HepG2 (cell line): Measurements from ENCODE around the gene PLEKHH1. TPM values are rescaled to one million over a fixed set of nuclear protein-coding genes. Genes with fewer than 3 reads are reported as not detected.
A peak's percentile ranks its signal among the peaks of the same experiment; 100 is the strongest.

ENCODE experiments used
- AHR ChIP-seq: IDR thresholded peaks from 2 replicates; pipeline ENCODE4 v1.6.1; 2018; ENCODE audit warnings: missing genetic modification reagents, missing compliant biosample characterization
- ATF5 ChIP-seq: sonication (generic); formaldehyde crosslinking; IDR thresholded peaks from 2 replicates; pipeline ENCODE4 v1.4.0; 2020; ENCODE audit warnings: mild to moderate bottlenecking, low read depth, missing genetic modification reagents
- ETS1 ChIP-seq: sonication (generic); formaldehyde crosslinking; IDR thresholded peaks from 2 replicates; pipeline ENCODE4 v1.4.0; 2020; ENCODE audit warnings: missing genetic modification reagents
- FOXC1 ChIP-seq: sonication (generic); formaldehyde crosslinking; IDR thresholded peaks from 2 replicates; pipeline ENCODE4 v1.8.0; 2022; ENCODE audit warnings: mild to moderate bottlenecking, missing genetic modification reagents, borderline replicate concordance
- GABPB1 ChIP-seq: IDR thresholded peaks from 2 replicates; pipeline ENCODE4 v1.6.1; 2016; ENCODE audit warnings: mild to moderate bottlenecking, missing genetic modification reagents, moderate library complexity, missing compliant biosample characterization
- GATAD1 ChIP-seq: IDR thresholded peaks from 2 replicates; pipeline ENCODE4 v1.6.1; 2016; ENCODE audit warnings: missing genetic modification reagents, missing compliant biosample characterization
- HMGXB4 ChIP-seq, 2 experiments: sonication (generic) in 1 of 2; formaldehyde crosslinking in 1 of 2; IDR thresholded peaks; 2 replicates each; pipeline versions ENCODE4 v1.4.0 to v1.6.1; 2018 to 2020; ENCODE audit warnings: missing genetic modification reagents in 2 of 2, borderline replicate concordance in 1 of 2, low read depth in 1 of 2, mild to moderate bottlenecking in 1 of 2, missing biosample characterization in 1 of 2
- HNF4A ChIP-seq: sonication (generic); formaldehyde crosslinking; IDR thresholded peaks from 2 replicates; pipeline ENCODE4 v1.4.0; 2020; ENCODE audit warnings: missing genetic modification reagents
- MTF2 ChIP-seq: sonication (generic); formaldehyde crosslinking; IDR thresholded peaks from 2 replicates; pipeline ENCODE4 v1.5.0; 2020; ENCODE audit warnings: missing genetic modification reagents, borderline replicate concordance
- NR1H2 ChIP-seq: sonication (generic); formaldehyde crosslinking; IDR thresholded peaks from 2 replicates; pipeline ENCODE4 v1.8.1; 2022; ENCODE audit warnings: low read depth, missing genetic modification reagents, borderline replicate concordance
- ONECUT2 ChIP-seq: sonication (generic); formaldehyde crosslinking; IDR thresholded peaks from 2 replicates; pipeline ENCODE4 v1.4.0; 2020; ENCODE audit warnings: missing genetic modification reagents
- RAD21 ChIP-seq: fragments of 450-650 bp; formaldehyde crosslinking; IDR thresholded peaks from 2 replicates; pipeline ENCODE4 v1.5.0; 2020; ENCODE audit warnings: mild to moderate bottlenecking
- RFXAP ChIP-seq: sonication (generic); formaldehyde crosslinking; IDR thresholded peaks from 2 replicates; pipeline ENCODE4 v1.4.0; 2020; ENCODE audit warnings: missing genetic modification reagents, borderline replicate concordance
- TBX2 ChIP-seq: sonication (generic); formaldehyde crosslinking; IDR thresholded peaks from 2 replicates; pipeline ENCODE4 v1.5.0; 2020; ENCODE audit warnings: missing genetic modification reagents, mild to moderate bottlenecking, borderline replicate concordance
- ZBTB20 ChIP-seq: sonication (generic); formaldehyde crosslinking; IDR thresholded peaks from 2 replicates; pipeline ENCODE4 v1.8.1; 2023; ENCODE audit warnings: missing genetic modification reagents, low read depth, mild to moderate bottlenecking, borderline replicate concordance
- ZC3H4 ChIP-seq: sonication (generic); formaldehyde crosslinking; IDR thresholded peaks from 2 replicates; pipeline ENCODE4 v1.4.0; 2020; ENCODE audit warnings: missing genetic modification reagents, borderline replicate concordance
- ZGPAT ChIP-seq: IDR thresholded peaks from 2 replicates; pipeline ENCODE4 v1.6.1; 2016; ENCODE audit warnings: mild to moderate bottlenecking
- ZNF17 ChIP-seq: sonication (generic); formaldehyde crosslinking; IDR thresholded peaks from 2 replicates; pipeline ENCODE4 v1.5.0; 2020; ENCODE audit warnings: mild to moderate bottlenecking, missing genetic modification reagents
- ZNF33A ChIP-seq: sonication (generic); formaldehyde crosslinking; IDR thresholded peaks from 2 replicates; pipeline ENCODE4 v1.5.1; 2020; ENCODE audit warnings: missing genetic modification reagents, mild to moderate bottlenecking, moderate library complexity, borderline replicate concordance
- ZNF33B ChIP-seq: sonication (generic); formaldehyde crosslinking; IDR thresholded peaks from 2 replicates; pipeline ENCODE4 v1.5.1; 2020; ENCODE audit warnings: mild to moderate bottlenecking, missing genetic modification reagents
- ZNF451 ChIP-seq: sonication (generic); formaldehyde crosslinking; IDR thresholded peaks from 2 replicates; pipeline ENCODE4 v1.5.0; 2020; ENCODE audit warnings: mild to moderate bottlenecking, missing genetic modification reagents
- ZNF546 ChIP-seq: sonication (generic); formaldehyde crosslinking; conservative IDR thresholded peaks from 2 replicates; pipeline ENCODE4 v1.8.1; 2023; ENCODE audit warnings: mild to moderate bottlenecking, missing genetic modification reagents
- ZNF547 ChIP-seq: sonication (generic); formaldehyde crosslinking; IDR thresholded peaks from 2 replicates; pipeline ENCODE4 v1.5.1; 2020; ENCODE audit warnings: mild to moderate bottlenecking, missing genetic modification reagents
- ZNF7 ChIP-seq: IDR thresholded peaks from 2 replicates; pipeline ENCODE4 v1.6.1; 2016; ENCODE audit warnings: missing biosample characterization, missing genetic modification reagents
- ZNF850 ChIP-seq: sonication (generic); formaldehyde crosslinking; conservative IDR thresholded peaks from 2 replicates; pipeline ENCODE4 v1.9.0; 2021; ENCODE audit warnings: mild to moderate bottlenecking, missing genetic modification reagents
- polyA plus RNA-seq, 8 experiments: library from polyadenylated mRNA; depleted of rRNA in 3 of 8; stranded (reverse) in 7 of 8; unstranded in 1 of 8; fragments of >200 nt; fragmentation: Illumina TruSeq in 4 of 8; extraction: Trizol in 4 of 8; gene quantifications; 2 replicates each; pipeline versions ENCODE4 v1.2.1 to v1.2.3, GENCODE V29; 2011 to 2016; ENCODE audit warnings: low read depth in 4 of 8, missing spikeins in 1 of 8, mixed read lengths in 1 of 8; ENCODE audit not compliant: insufficient read depth in 1 of 8
- total RNA-seq, 5 experiments: library from RNA; depleted of rRNA; stranded (reverse); fragments of >200 nt; fragmentation: Illumina TruSeq; extraction: Trizol; gene quantifications; 2 replicates each; pipeline ENCODE4 v1.2.3, GENCODE V29; 2016; ENCODE audit warnings: low read depth in 1 of 5

Gene PLEKHH1
- total and polyA plus RNA-seq, 2 of the 13 experiments (the other 11 are each of a cell fraction or from before 2014, with no cell fraction given) = 8.6 to 15.8 TPM

- peak; percentile 92 for TF ChIP-seq ZGPAT
- TF ChIP-seq ZNF547 (CRISPR knock-in tag) = peak; percentile 91
- TF ChIP-seq FOXC1 = peak; percentile 93; the same call in 1 of the 2 replicates
- no peak for TF ChIP-seq ZNF451 (CRISPR knock-in tag)
- no peak for TF ChIP-seq ZNF33B (CRISPR knock-in tag)
- TF ChIP-seq ZNF850 (CRISPR knock-in tag) = no peak
- no peak for TF ChIP-seq ZNF33A (CRISPR knock-in tag)
- peak; percentile 83 for TF ChIP-seq RAD21 (CRISPR knock-in tag)
- no peak for TF ChIP-seq ONECUT2
- 0 out of 2 replicates have a peak, but pooled peaks have one; percentile 70 for TF ChIP-seq ZNF546 (CRISPR knock-in tag)
- 0 out of 2 replicates have a peak, but pooled peaks have one; percentile 27 for TF ChIP-seq AHR (CRISPR knock-in tag)
- TF ChIP-seq GATAD1 (CRISPR knock-in tag) = peak; percentile 71; the same call in 1 of the 2 replicates
- peak; percentile 94 for TF ChIP-seq GABPB1
- TF ChIP-seq ETS1 (CRISPR knock-in tag) = no peak
- peak; percentile 94 to 95 for TF ChIP-seq HMGXB4 (CRISPR knock-in tag; IDR thresholded peaks at IDR 0.05; ENCODE audit: borderline replicate concordance in 1 of 2, low read depth in 1 of 2)
- no peak for TF ChIP-seq ZC3H4 (CRISPR knock-in tag)
- no peak for TF ChIP-seq ZBTB20
- TF ChIP-seq NR1H2 (CRISPR knock-in tag) = 0 out of 2 replicates have a peak, but pooled peaks have one; percentile 73
- no peak for TF ChIP-seq RFXAP (CRISPR knock-in tag)
- peak; percentile 84 for TF ChIP-seq TBX2
- TF ChIP-seq HNF4A (CRISPR knock-in tag) = 0 out of 2 replicates have a peak, but pooled peaks have one; percentile 43
- TF ChIP-seq MTF2 (CRISPR knock-in tag) = peak; percentile 92; the same call in 1 of the 2 replicates
- TF ChIP-seq ZNF17 = no peak
- no peak for TF ChIP-seq ZNF7
- TF ChIP-seq ATF5 (CRISPR knock-in tag) = peak; percentile 64; the same call in 1 of the 2 replicates
Measured at GRCh38 chr14:67599698-67600561, 66.8 kb downstream of the PLEKHH1 start, which contains the start of gene PIGH (continued).
